Neural cell (in vitro differentiated cells): ENCODE results near the gene ZNF500. TPM values are rescaled to one million over a fixed set of nuclear protein-coding genes. Genes with fewer than 3 reads are reported as not detected.

Experiments used
- H2AFZ ChIP-seq: fragments of 200-600, 300-800 bp; sonication (generic), shearing (Covaris generic); 2 replicates; pipeline ENCODE4 v1.6.0; 2014; ENCODE audit warnings: low read depth, mild to moderate bottlenecking, antibody characterized with exemption, low read length, moderate library complexity
- H3F3A ChIP-seq: fragments of 200-600 bp; shearing (Covaris generic); 2 replicates; pipeline ENCODE4 v1.6.1; 2016; ENCODE audit warnings: mild to moderate bottlenecking, moderate library complexity, mixed read lengths, antibody characterized with exemption, low read length; ENCODE audit not compliant: insufficient read depth, poor library complexity, severe bottlenecking
- H3K27ac ChIP-seq: fragments of 200-600, 300-800 bp; sonication (generic), shearing (Covaris generic); 2 replicates; pipeline ENCODE4 v1.5.1; 2014; ENCODE audit warnings: mild to moderate bottlenecking, low read length, moderate library complexity
- H3K27me3 ChIP-seq: fragments of 300-800, 200-600 bp; sonication (generic), shearing (Covaris generic); 2 replicates; pipeline ENCODE4 v1.6.0; 2014; ENCODE audit warnings: mild to moderate bottlenecking, low read depth, low read length, moderate library complexity; ENCODE audit not compliant: insufficient read depth
- H3K36me3 ChIP-seq: fragments of 300-800, 200-600 bp; sonication (generic), shearing (Covaris generic); 2 replicates; pipeline ENCODE4 v1.5.1; 2014; ENCODE audit warnings: mild to moderate bottlenecking, antibody characterized with exemption, low read length, moderate library complexity; ENCODE audit not compliant: insufficient read depth
- H3K4me2 ChIP-seq: fragments of 300-800, 200-600 bp; sonication (generic), shearing (Covaris generic); 2 replicates; pipeline ENCODE4 v1.6.0; 2014; ENCODE audit warnings: mild to moderate bottlenecking, low read length
- H3K4me3 ChIP-seq: fragments of 300-800, 200-600 bp; sonication (generic), shearing (Covaris generic); 2 replicates; pipeline ENCODE4 v1.5.1; 2014; ENCODE audit warnings: mild to moderate bottlenecking, low read length, moderate library complexity
- H3K79me2 ChIP-seq: fragments of 200-600 bp; shearing (Covaris generic); replicated peaks from 2 replicates; pipeline ENCODE4 v1.6.0; 2014; ENCODE audit warnings: mild to moderate bottlenecking, low read length, moderate library complexity; ENCODE audit not compliant: insufficient read depth
- H3K9ac ChIP-seq: fragments of 300-800, 200-600 bp; sonication (generic), shearing (Covaris generic); 2 replicates; pipeline ENCODE4 v1.6.1; 2016; ENCODE audit warnings: mild to moderate bottlenecking, low read length, mixed read lengths
- H3K9me2 ChIP-seq: fragments of 200-600 bp; shearing (Covaris generic); 2 replicates; pipeline ENCODE4 v1.6.1; 2016; ENCODE audit warnings: mild to moderate bottlenecking, low read length, mixed read lengths; ENCODE audit not compliant: insufficient read depth
- H3K9me3 ChIP-seq: fragments of 200-600, 300-800 bp; sonication (generic), shearing (Covaris generic); 2 replicates; pipeline ENCODE4 v1.6.1; 2016; ENCODE audit warnings: mild to moderate bottlenecking, mixed run types, low read length, moderate library complexity, mixed read lengths
- H4K20me1 ChIP-seq: fragments of 200-600 bp; shearing (Covaris generic); 2 replicates; pipeline ENCODE4 v1.6.1; 2016; ENCODE audit warnings: mild to moderate bottlenecking, mixed run types; ENCODE audit not compliant: insufficient read depth
- CTCF ChIP-seq: fragments of 450-650 bp; IDR thresholded peaks from 2 replicates; pipeline ENCODE4 v1.5.1; 2014; ENCODE audit warnings: antibody characterized with exemption, mild to moderate bottlenecking, moderate library complexity; ENCODE audit not compliant: poor library complexity, severe bottlenecking
- EP300 ChIP-seq: fragments of 450-650 bp; conservative IDR thresholded peaks from 2 replicates; pipeline ENCODE4 v1.6.1; 2014; ENCODE audit warnings: antibody characterized with exemption, mild to moderate bottlenecking, moderate library complexity; ENCODE audit not compliant: poor library complexity, severe bottlenecking
- EZH2 ChIP-seq: fragments of 200-600, 300-800 bp; shearing (Covaris generic), sonication (generic); IDR thresholded peaks from 2 replicates; pipeline ENCODE4 v1.6.1; 2014; ENCODE audit warnings: antibody characterized with exemption, low read length, borderline replicate concordance, mild to moderate bottlenecking; ENCODE audit not compliant: insufficient read depth, poor library complexity, severe bottlenecking
- MXI1 ChIP-seq: fragments of 450-650 bp; conservative IDR thresholded peaks from 2 replicates; pipeline ENCODE4 v1.6.1; 2014; ENCODE audit warnings: antibody characterized with exemption, mild to moderate bottlenecking; ENCODE audit not compliant: poor library complexity, severe bottlenecking
- POLR2AphosphoS5 ChIP-seq: IDR thresholded peaks from 2 replicates; pipeline ENCODE4 v1.6.1; 2012
- RAD21 ChIP-seq: fragments of 450-650 bp; conservative IDR thresholded peaks from 2 replicates; pipeline ENCODE4 v1.6.1; 2014; ENCODE audit warnings: antibody characterized with exemption, mild to moderate bottlenecking, moderate library complexity
- REST ChIP-seq: IDR thresholded peaks from 2 replicates; pipeline ENCODE4 v1.6.1; 2012; ENCODE audit warnings: borderline replicate concordance
- SMC3 ChIP-seq: fragments of 450-650 bp; conservative IDR thresholded peaks from 2 replicates; pipeline ENCODE4 v1.6.1; 2014; ENCODE audit warnings: antibody characterized with exemption, mild to moderate bottlenecking, moderate library complexity; ENCODE audit not compliant: poor library complexity
- TAF1 ChIP-seq: IDR thresholded peaks from 2 replicates; pipeline ENCODE4 v1.6.1; 2012; ENCODE audit warnings: low read depth
- polyA plus RNA-seq: library from polyadenylated mRNA; depleted of rRNA; stranded (reverse); fragments of >200 nt; gene quantifications from 2 replicates; pipeline ENCODE4 v1.2.3, GENCODE V29; 2014

The ZNF500 gene
- polyA plus RNA-seq, 1 donor from 2014 or later: 16.0 TPM

GRCh38 chr16:4744555-4745273 lies 22.2 kb downstream of the ZNF500 start:
- H3K9me2 ChIP-seq: no peaks in the 10 kb centered on the region
- H3K27me3 ChIP-seq: no peaks in the 10 kb centered on the region
- H3K36me3 ChIP-seq: no peaks in the 10 kb centered on the region
- H3K4me2 ChIP-seq: no peak overlapping the region
- no peaks in the 10 kb centered on the region for H3F3A ChIP-seq
- no peak overlapping the region for H3K9ac ChIP-seq
- H3K4me3 ChIP-seq: no peak overlapping the region
- TF ChIP-seq RAD21 (no peak), SMC3 (no peak), TAF1 (no peak), REST (no peak), CTCF (no peak), POLR2AphosphoS5 (no peak), MXI1 (no peak), EP300 (no peak)
- no peaks in the 10 kb centered on the region for H3K9me3 ChIP-seq
- no peak overlapping the region for H3K27ac ChIP-seq
- H3K79me2 ChIP-seq: no peaks in the 10 kb centered on the region
- no peaks in the 10 kb centered on the region for H4K20me1 ChIP-seq
- H2AFZ ChIP-seq: no peak overlapping the region

GRCh38 chr16:4743226-4743878 lies 23.6 kb downstream of the ZNF500 start:
- no peak overlapping the region for H2AFZ ChIP-seq
- H3K36me3 ChIP-seq: no peaks in the 10 kb centered on the region
- no peaks in the 10 kb centered on the region for H3F3A ChIP-seq

More at GRCh38 chr16:4743226-4743878, 23.6 kb downstream of the ZNF500 start:
- H3K9me2 ChIP-seq: no peaks in the 10 kb centered on the region
- H3K4me2 ChIP-seq: no peak overlapping the region
- H4K20me1 ChIP-seq: no peaks in the 10 kb centered on the region
- TF ChIP-seq EZH2: no peak
- no peak for TF ChIP-seq CTCF
- no peak for TF ChIP-seq TAF1
- TF ChIP-seq REST: no peak
- TF ChIP-seq POLR2AphosphoS5: no peak
- TF ChIP-seq EP300: no peak
- H3K9ac ChIP-seq: no peak overlapping the region
- H3K9me3 ChIP-seq: no peaks in the 10 kb centered on the region
- H3K79me2 ChIP-seq: no peaks in the 10 kb centered on the region
- H3K4me3 ChIP-seq: no peak overlapping the region
- no peaks in the 10 kb centered on the region for H3K27me3 ChIP-seq
- H3K27ac ChIP-seq: no peak overlapping the region
